Kidney tubule cell (primary cell): ENCODE data around the gene TBC1D30.
"Not testable (repeated sequence)": the region's sequence is repeated elsewhere in the genome, so short reads cannot be mapped to it uniquely, and the experiment has no call there.

Experiments used
- DNase-seq: peaks from one replicate; pipeline ENCODE4 v3.0.0-alpha.2; 2018; ENCODE audit warnings: low spot score

TBC1D30 gene

GRCh38 chr12:64824500-64825142 lies at the start of gene TBC1D30:
Gene TBC1D30, plus strand, starts transcription at chr12:64824647. Its CDS starts 233 bp downstream, at chr12:64824880.
- peak; percentile 28 for DNase-seq

- not testable (repeated sequence) for DNase-seq
These were observed 49.2 kb upstream of the TBC1D30 start for GRCh38 chr12:64775147-64775736.

GRCh38 chr12:64779354-64779974 lies 45.0 kb upstream of the TBC1D30 start:
- no peak for DNase-seq

- no peak for DNase-seq
These were observed 44.3 kb upstream of the TBC1D30 start for GRCh38 chr12:64780132-64780530.

GRCh38 chr12:64780531-64781279 lies 43.7 kb upstream of the TBC1D30 start:
- peak; percentile 64 for DNase-seq

GRCh38 chr12:64781280-64782190 lies 42.9 kb upstream of the TBC1D30 start:
- peak; percentile 21 for DNase-seq

GRCh38 chr12:64782191-64782876 lies 42.1 kb upstream of the TBC1D30 start:
- no peak for DNase-seq

GRCh38 chr12:64785838-64786237 lies 38.6 kb upstream of the TBC1D30 start:
- DNase-seq = no peak

GRCh38 chr12:64790166-64790565 lies 34.3 kb upstream of the TBC1D30 start:
- no peak for DNase-seq

- no peak for DNase-seq
These were observed 33.4 kb upstream of the TBC1D30 start for GRCh38 chr12:64791036-64791435.

- peak; percentile 36 for DNase-seq
These were observed 32.3 kb upstream of the TBC1D30 start for GRCh38 chr12:64792128-64792527.

- no peak for DNase-seq
These were observed 30.8 kb upstream of the TBC1D30 start for GRCh38 chr12:64793610-64794009.

GRCh38 chr12:64794305-64794704 lies 30.1 kb upstream of the TBC1D30 start:
- no peak for DNase-seq

- peak; percentile 92 for DNase-seq
These were observed 28.1 kb upstream of the TBC1D30 start for GRCh38 chr12:64796205-64796845.

GRCh38 chr12:64797156-64797555 lies 27.3 kb upstream of the TBC1D30 start:
- DNase-seq = no peak

- DNase-seq = no peak
These were observed 26.3 kb upstream of the TBC1D30 start for GRCh38 chr12:64798165-64798564.

- DNase-seq = no peak
These were observed 23.8 kb upstream of the TBC1D30 start for GRCh38 chr12:64800640-64801039.

- DNase-seq = no peak
These were observed 23.1 kb upstream of the TBC1D30 start for GRCh38 chr12:64801381-64801780.

- peak; percentile 42 for DNase-seq
These were observed 22.2 kb upstream of the TBC1D30 start for GRCh38 chr12:64802180-64802775.

GRCh38 chr12:64806173-64806572 lies 18.3 kb upstream of the TBC1D30 start:
- DNase-seq = no peak
